HUES6 (cell line): ENCODE measurements around the gene GALNT6.

ENCODE experiments used
- H3K27ac ChIP-seq: 2 replicates; pipeline ENCODE4 v1.7.0; 2013; ENCODE audit warnings: low read depth, mild to moderate bottlenecking, low read length, inconsistent platforms
- H3K27me3 ChIP-seq: 2 replicates; pipeline ENCODE4 v1.6.1; 2013; ENCODE audit warnings: low read length; ENCODE audit not compliant: control insufficient read depth, insufficient read depth
- H3K36me3 ChIP-seq: 2 replicates; pipeline ENCODE4 v1.6.1; 2013; ENCODE audit warnings: low read length; ENCODE audit not compliant: control insufficient read depth, insufficient read depth
- H3K4me1 ChIP-seq: 2 replicates; pipeline ENCODE4 v1.6.1; 2013; ENCODE audit warnings: low read length; ENCODE audit not compliant: control insufficient read depth, insufficient read depth
- H3K4me3 ChIP-seq: 2 replicates; pipeline ENCODE4 v1.5.1; 2013; ENCODE audit warnings: low read depth, low read length
- H3K9ac ChIP-seq: one replicate; pipeline ENCODE4 v1.6.1; 2013; ENCODE audit warnings: mild to moderate bottlenecking, low read length
- H3K9me3 ChIP-seq: 2 replicates; pipeline ENCODE4 v1.6.1; 2013; ENCODE audit warnings: low read depth, low read length; ENCODE audit not compliant: control insufficient read depth, insufficient read depth

GALNT6 gene

GRCh38 chr12:51405801-51406207 is 14.6 kb upstream of the GALNT6 start:
- Histone ChIP-seq H3K4me3 (no peak overlapping the region), H3K27me3 (no peaks in the 10 kb centered on the region), H3K4me1 (peaks cover 10% of the 10 kb centered on the region; the same call in 1 of the 2 replicates), H3K9ac (no peak overlapping the region), H3K9me3 (no peaks in the 10 kb centered on the region), H3K36me3 (no peaks in the 10 kb centered on the region), H3K27ac (no peak overlapping the region)

GRCh38 chr12:51404627-51405026 is 13.4 kb upstream of the GALNT6 start:
- Histone ChIP-seq H3K9me3 (no peaks in the 10 kb centered on the region), H3K27me3 (no peaks in the 10 kb centered on the region), H3K36me3 (no peaks in the 10 kb centered on the region), H3K9ac (no peak overlapping the region), H3K27ac (no peak overlapping the region), H3K4me1 (peaks cover 14% of the 10 kb centered on the region; the same call in 1 of the 2 replicates), H3K4me3 (no peak overlapping the region)

GRCh38 chr12:51403681-51404136 is 12.5 kb upstream of the GALNT6 start:
- no peak overlapping the region for H3K9ac ChIP-seq
- H3K4me3 ChIP-seq: no peak overlapping the region
- H3K9me3 ChIP-seq: no peaks in the 10 kb centered on the region
- no peaks in the 10 kb centered on the region for H3K27me3 ChIP-seq
- H3K4me1 ChIP-seq: peaks cover 14% of the 10 kb centered on the region; the same call in 1 of the 2 replicates
- H3K36me3 ChIP-seq: no peaks in the 10 kb centered on the region
- no peak overlapping the region for H3K27ac ChIP-seq

- H3K27ac ChIP-seq: no peak overlapping the region
- H3K27me3 ChIP-seq: no peaks in the 10 kb centered on the region
- H3K9me3 ChIP-seq: no peaks in the 10 kb centered on the region
- no peak overlapping the region for H3K4me3 ChIP-seq
- no peak overlapping the region for H3K9ac ChIP-seq
- H3K36me3 ChIP-seq: no peaks in the 10 kb centered on the region
- H3K4me1 ChIP-seq: peaks cover 10% of the 10 kb centered on the region; the same call in 1 of the 2 replicates
Measured at GRCh38 chr12:51403159-51403558, 12.0 kb upstream of the GALNT6 start.

GRCh38 chr12:51401900-51402299 is 10.7 kb upstream of the GALNT6 start:
- Histone ChIP-seq H3K4me3 (no peak overlapping the region), H3K9ac (no peak overlapping the region), H3K9me3 (no peaks in the 10 kb centered on the region), H3K4me1 (0 out of 2 replicates have a peak, but pooled peaks cover 4% of the 10 kb centered on the region), H3K27ac (no peak overlapping the region), H3K27me3 (no peaks in the 10 kb centered on the region), H3K36me3 (no peaks in the 10 kb centered on the region)

GRCh38 chr12:51401486-51401885 is 10.3 kb upstream of the GALNT6 start:
- H3K27ac ChIP-seq: no peak overlapping the region
- no peaks in the 10 kb centered on the region for H3K9me3 ChIP-seq
- H3K36me3 ChIP-seq: no peaks in the 10 kb centered on the region
- no peak overlapping the region for H3K4me3 ChIP-seq
- no peaks in the 10 kb centered on the region for H3K27me3 ChIP-seq
- H3K9ac ChIP-seq: no peak overlapping the region
- H3K4me1 ChIP-seq: 0 out of 2 replicates have a peak, but pooled peaks cover 4% of the 10 kb centered on the region

GRCh38 chr12:51401020-51401419 is 9.8 kb upstream of the GALNT6 start:
- Histone ChIP-seq H3K9me3 (no peaks in the 10 kb centered on the region), H3K4me1 (0 out of 2 replicates have a peak, but pooled peaks cover 4% of the 10 kb centered on the region), H3K9ac (no peak overlapping the region), H3K36me3 (no peaks in the 10 kb centered on the region), H3K27me3 (no peaks in the 10 kb centered on the region), H3K27ac (no peak overlapping the region), H3K4me3 (no peak overlapping the region)

- no peaks in the 10 kb centered on the region for H3K27me3 ChIP-seq
- H3K4me1 ChIP-seq: peaks cover 4% of the 10 kb centered on the region; the same call in 1 of the 2 replicates
Measured at GRCh38 chr12:51399891-51400290, 8.7 kb upstream of the GALNT6 start.

GRCh38 chr12:51397670-51398069 is 6.5 kb upstream of the GALNT6 start:
- no peak overlapping the region for H3K9ac ChIP-seq
- no peak overlapping the region for H3K4me3 ChIP-seq
- H3K27me3 ChIP-seq: peaks cover 7% of the 10 kb centered on the region; the same call in 1 of the 2 replicates
- no peaks in the 10 kb centered on the region for H3K9me3 ChIP-seq
- H3K36me3 ChIP-seq: peaks cover 10% of the 10 kb centered on the region; the same call in 1 of the 2 replicates
- H3K27ac ChIP-seq: no peak overlapping the region
- H3K4me1 ChIP-seq: peaks cover 6% of the 10 kb centered on the region; the same call in 1 of the 2 replicates

More at GRCh38 chr12:51399891-51400290, 8.7 kb upstream of the GALNT6 start:
- H3K27ac ChIP-seq: no peak overlapping the region
- H3K36me3 ChIP-seq: no peaks in the 10 kb centered on the region
- no peaks in the 10 kb centered on the region for H3K9me3 ChIP-seq
- no peak overlapping the region for H3K4me3 ChIP-seq
- no peak overlapping the region for H3K9ac ChIP-seq

- H3K27me3 ChIP-seq: peaks cover 7% of the 10 kb centered on the region; the same call in 1 of the 2 replicates
- no peak overlapping the region for H3K9ac ChIP-seq
- no peak overlapping the region for H3K27ac ChIP-seq
- H3K4me3 ChIP-seq: no peak overlapping the region
- H3K4me1 ChIP-seq: peaks cover 10% of the 10 kb centered on the region
- peaks cover 10% of the 10 kb centered on the region; the same call in 1 of the 2 replicates for H3K36me3 ChIP-seq
- no peaks in the 10 kb centered on the region for H3K9me3 ChIP-seq
Measured at GRCh38 chr12:51395283-51396230, 4.4 kb upstream of the GALNT6 start.
